NCI-H2196 treated with DMSO at 0.1 percent for 48 hours (cell line): ENCODE results near the gene PRKAG2.

ENCODE experiments used
- DNase-seq: peaks from one replicate; lab custom pipeline; 2025; ENCODE audit not compliant: unreplicated experiment; lab: John Stamatoyannopoulos, UW

Gene PRKAG2

DNA sequence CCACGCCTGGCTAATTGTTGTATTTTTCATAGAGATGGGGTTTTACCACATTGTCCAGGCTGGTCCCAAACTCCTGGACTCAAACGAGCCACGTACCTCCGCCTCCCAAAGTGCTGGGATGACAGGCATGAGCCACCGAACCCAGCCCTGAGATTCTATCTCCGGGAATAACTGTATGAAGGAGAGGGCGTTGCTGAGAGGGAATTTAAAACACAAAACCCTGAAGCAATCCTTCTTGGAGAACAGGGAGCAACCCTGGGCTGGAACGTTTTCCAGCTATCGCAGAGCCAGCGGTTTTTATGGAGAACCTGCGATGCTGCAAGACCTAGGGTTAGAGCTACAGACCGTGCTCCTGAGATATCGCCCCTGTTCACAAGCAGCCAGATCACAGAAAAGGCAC lies 144.6 kb downstream of the PRKAG2 start:
- DNase-seq: no peak

DNA sequence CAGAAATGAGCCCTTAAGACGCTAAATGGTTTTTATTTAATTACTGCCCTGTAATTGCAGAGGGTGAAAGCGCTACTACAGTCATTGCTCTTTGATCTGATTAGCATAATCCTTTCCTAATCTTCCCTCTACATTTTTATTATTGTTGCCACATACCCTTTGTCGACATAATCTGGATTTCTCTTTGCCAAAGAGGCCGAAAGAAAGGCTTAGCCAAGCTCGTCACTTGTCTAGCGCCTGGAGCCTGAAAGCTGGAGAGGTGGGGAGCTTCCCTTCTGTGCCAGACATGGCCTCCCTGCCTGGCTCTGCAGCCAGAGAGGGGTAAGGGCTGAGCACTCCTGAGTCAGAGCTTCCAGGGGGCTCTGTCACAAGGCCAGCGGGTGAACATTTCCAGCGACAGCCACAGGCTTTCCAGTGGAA lies 145.9 kb downstream of the PRKAG2 start:
- no peak for DNase-seq

DNA sequence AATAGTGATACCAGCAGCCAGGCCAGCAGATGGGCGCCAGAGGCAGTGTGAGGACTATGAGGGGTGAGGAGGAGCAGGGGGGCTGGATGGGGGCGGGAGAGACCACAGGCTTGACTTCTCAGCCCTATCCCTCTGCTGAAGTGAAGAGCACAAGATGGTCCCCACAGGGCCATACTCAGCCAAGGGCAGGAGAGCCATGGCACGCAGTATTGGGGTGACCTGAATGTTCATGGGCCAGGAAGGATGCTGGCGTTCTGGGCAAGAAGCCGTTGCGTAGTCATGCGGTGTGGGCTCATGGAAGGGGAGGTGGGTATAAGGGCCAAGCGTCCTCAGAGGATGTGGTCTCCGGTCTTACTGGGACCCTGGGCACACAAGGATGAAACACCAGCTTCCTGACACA lies 146.3 kb downstream of the PRKAG2 start:
- no peak for DNase-seq

DNA sequence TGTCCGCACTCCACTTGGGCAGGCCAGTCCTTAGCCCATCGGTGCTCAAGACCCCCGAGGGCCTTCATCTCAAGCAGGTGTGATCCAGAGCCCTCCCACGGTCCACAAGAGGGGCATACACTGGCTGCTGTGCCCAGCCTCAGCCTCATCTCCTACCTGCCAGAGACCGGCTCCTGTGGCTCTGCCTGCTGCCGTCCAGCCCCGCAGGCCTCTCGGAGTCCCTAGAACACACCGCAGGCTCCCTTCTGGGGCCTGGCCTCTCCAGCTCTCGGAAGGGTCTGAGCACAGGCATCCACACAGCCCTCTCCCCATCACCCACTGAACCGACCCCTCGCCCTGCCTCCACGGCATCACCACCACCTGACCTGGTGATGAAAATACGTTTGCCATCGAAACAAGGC lies 147.4 kb downstream of the PRKAG2 start:
- DNase-seq: no peak

DNA sequence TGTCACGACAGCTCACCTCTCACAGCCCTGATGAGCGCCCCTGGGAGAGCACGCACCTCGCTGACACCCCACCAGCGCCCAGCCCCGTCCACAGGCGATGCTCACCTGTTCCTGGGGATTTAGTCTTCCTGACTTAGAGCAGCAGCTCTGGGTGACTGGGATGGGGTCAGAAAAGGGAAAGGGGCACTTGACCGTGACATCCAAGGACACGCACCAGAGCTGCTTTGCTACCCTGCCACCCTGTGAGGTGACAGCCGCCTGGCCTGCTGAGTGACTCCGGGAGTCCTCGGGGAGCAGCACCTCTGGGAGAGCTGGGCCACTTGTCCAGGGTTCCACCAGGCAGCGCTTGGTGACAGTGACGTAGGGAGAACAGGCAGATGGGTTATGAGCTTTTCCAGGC lies 148.2 kb downstream of the PRKAG2 start:
- DNase-seq: no peak

DNA sequence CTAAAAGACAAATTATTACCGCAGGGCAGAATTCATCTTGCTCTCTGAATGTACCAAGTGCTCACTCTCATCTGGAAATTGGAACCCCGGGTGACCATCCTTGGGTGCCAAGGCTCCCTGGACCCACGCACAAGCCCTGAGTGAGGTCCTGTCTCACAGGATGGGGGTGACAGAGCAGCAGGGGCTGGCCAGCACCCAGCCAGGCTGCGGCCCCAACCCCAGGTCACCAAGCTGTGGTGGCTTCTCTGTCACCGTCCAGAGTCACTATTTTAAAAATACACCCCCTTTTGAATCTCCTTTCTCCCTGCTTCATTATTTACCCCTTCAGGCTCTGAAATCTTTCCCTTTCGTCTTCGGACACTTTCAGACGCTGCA lies 148.6 kb downstream of the PRKAG2 start:
- no peak for DNase-seq

DNA sequence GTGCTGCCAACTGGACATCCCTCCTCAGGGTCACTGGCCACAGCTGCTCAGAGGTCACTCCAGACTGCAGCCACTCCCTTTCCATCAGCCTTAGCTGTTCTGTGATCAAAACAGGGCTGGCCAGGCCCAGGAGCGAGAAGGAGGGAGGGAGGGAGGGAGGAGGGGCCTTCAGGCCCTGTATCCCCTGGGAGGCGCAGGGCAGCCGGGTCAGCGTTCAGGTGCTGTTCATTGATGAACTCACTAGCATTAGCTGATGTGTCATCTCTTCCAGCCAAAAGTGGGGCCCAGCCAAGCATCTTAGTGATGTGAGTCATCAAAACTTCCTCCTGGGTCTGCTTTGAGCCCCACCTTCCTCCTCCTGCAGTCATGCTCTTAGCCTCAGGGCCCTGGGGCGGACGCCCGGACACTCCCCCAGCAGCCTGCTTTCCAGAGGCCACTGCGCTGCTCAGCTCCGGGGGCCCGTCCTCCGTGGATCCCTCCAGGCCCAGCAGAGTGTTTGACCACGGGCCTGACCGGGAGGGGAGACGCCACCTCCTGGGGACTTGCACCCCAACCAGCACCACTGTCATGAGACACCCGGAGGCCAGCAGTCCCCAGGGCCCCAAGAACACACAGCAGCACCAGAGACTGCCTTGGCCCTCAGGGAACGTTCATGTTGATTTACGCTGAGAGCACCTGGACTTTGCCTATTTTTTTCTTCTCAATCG lies 149.2 kb downstream of the PRKAG2 start:
- DNase-seq: no peak

DNA sequence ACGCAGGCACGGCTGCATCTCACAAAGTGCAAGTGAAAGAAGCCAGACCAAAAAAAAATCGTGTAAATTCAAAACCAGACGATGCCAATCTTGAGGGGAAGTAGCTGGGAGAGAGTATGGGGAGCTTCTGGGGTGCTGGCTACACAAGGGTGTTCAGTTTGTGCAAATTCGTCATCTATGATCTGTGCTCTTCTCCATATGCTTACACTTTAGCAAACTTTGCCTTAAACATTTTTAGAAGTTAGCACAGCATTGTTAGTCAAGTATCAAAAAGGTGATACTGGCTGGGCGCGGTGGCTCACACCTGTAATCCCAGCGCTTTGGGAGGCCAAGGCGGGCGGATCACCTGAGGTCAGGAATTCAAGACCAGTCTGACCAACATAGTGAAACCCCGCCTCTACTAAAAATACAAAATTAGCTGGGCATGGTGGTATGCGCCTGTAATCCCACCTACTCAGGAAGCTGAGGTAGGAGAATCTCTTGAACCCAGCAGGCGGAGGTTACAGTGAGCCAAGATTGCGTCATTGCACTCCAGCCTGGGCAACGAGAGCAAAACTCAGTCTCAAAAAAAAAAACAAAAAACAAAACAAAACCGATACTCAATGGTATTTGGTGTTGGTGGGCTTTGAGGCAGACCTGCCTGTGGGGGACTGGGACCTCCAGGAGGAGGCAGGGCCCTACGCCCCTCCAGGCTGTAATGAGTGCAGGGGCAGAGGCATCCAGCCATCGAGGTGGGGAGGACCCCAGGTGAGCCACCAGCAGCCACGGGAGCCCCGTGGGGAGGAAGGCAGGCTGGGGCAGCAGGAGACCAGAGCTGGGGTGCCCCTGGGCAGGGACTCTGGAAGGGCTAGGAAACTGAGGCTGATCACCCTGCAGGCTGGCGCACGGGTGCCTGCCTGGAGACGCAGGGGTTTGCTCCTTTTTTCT lies 150.0 kb downstream of the PRKAG2 start:
- DNase-seq: no peak

DNA sequence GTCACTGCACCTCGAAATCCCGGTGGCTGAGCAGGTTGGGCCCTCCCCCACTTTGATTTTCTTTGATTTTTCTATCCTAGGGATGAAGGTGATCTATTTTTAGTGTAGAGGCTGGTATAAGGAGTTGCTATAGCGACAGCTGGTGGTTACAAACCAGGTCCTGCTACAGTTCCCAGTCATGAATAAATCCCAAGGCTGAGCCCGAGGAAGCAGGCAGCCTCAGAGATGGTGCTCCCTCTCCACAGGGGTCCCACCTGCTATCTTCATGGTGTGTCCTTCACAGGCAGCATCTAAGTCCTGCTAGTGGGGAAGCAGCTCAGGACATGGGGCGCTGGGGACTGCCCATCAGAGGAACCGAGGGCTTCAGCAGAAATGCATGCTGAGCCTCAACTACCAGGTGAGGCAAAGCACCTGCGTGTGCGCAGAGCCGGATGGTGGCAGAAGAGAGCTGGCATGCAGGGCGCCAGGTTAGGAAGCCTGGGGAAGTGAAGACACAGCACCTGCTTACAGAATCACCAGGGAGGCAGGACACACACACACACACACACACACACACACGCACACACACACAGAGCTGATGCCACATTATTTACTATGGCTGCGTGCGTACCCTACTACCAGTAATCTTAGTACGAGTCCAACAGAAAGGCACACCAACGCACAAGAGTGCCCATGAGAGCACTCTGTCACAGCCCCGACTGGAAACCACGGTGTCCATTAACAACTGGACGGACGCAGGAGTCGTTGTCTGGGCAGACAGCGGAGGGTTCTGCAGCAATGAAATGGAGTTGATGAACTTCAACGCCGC lies 150.9 kb downstream of the PRKAG2 start:
- DNase-seq: peak; percentile 12

DNA sequence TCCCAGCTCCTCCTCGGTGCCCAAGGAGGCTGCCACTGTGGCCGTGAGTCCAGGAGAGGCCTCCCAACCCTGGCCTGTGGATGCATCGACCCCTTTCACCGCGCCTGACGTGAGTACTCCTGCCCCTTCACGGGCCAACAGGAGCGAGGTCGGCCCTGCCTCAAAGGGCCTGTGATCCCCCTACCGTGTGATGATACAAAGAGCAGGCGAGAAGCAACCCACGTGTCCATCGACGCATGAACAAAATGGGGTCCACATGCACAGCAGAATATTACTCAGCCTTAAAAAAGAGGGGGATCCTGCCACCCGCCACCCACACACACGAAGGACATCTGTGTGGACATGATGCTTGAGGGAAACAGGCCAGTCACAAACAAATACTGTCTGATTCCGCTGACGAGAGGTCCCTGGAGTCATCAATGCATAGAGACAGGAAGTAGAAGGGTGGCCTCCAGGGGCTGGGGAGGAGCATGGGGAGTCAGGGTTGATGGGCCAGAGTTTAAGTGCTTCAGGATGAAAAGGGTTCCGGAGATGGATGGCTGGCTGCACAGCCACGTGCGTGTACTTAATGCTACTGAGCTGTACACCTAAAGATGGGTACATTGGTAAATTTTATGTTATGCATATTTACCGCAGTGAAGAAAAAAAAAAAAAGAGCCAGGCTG lies 151.9 kb downstream of the PRKAG2 start:
- no peak for DNase-seq

DNA sequence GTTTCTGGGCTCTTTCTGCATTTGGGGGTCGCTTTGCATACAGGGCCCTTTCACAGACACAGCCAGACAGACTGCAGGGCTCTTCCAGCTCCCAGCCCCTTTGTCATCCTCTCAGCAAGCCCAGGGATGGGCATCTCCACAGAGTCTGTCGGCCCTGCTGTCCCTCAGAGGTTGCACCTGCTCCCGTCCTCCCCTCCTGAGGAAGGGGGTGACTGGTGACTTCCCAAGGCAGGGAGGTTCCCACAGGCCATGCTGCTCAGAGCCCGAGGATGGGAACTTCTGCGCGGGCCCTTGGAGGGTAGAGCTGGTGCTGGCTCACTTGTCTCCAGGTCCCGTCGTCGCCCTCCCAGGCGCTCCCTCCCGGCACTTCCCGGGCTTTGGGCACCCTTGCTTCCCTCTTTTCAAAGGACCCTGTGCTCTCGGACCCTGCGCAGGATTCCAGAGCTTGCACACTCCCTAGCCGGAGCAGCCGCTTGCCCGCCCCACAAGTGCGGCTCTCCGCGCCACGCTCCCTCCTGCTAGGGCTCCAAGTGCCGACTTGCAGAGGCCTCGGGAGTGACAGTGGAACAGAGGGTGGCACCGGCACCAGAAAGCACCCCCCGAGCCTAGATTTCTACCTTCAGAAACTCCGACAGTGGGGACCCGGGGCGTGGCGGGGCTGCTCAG lies 152.5 kb downstream of the PRKAG2 start:
- no peak for DNase-seq

DNA sequence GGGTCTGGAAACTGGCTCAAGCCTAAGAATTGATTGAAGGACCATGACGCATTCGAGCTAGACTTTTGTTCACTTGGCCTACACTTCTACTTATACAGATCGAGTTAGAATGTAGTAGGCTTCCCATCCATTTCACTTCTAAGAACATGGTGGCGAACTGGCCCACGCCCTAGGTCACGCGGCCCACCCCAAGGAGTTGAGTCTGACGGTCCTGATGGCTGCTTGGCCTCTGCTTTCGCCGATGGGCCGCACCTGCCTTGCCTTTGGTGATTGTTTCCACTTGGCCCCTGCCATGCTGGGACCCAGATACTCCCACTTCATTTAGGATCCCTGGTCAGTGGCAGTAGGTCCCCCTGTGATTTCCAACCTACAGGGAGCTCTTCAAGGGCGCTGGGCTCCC lies 153.6 kb downstream of the PRKAG2 start:
- no peak for DNase-seq

DNA sequence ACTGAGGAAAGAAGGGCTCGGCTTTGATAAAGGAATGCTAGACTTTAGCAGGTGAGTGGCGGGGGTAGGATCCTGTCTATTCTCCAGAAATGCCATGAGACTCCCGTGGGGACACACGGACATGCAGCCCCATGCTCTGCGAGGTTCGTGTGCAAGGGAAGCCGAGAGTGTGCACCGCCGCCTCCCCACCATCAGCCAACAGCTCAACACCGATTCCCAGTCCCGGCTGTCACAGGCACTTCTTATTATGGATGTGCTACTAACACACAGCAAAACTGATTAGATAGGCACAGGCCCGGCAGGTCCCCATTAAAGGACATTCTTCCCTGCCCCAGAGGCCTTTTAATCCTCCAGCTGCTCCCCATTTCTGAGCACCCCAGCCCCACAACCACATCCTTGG lies 154.4 kb downstream of the PRKAG2 start:
- no peak for DNase-seq

DNA sequence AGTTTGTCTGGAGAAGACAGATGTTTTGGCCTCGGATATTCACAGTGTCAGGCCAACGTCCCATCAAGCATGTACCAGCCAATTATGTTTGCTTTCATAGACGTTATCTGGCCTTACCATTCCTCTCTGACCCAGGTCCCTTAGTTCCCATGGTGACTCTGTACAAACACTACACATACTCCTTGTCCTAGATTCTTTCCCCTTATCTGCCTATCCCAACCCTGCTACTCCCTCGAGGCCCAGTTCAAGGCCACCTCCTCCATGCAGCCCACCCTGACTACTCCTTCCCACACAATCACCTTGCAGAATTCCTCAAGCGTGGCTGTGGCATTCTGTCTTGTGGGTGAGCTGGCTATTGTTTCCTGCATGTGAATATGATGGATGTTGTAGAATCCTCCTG lies 155.2 kb downstream of the PRKAG2 start:
- DNase-seq: no peak

DNA sequence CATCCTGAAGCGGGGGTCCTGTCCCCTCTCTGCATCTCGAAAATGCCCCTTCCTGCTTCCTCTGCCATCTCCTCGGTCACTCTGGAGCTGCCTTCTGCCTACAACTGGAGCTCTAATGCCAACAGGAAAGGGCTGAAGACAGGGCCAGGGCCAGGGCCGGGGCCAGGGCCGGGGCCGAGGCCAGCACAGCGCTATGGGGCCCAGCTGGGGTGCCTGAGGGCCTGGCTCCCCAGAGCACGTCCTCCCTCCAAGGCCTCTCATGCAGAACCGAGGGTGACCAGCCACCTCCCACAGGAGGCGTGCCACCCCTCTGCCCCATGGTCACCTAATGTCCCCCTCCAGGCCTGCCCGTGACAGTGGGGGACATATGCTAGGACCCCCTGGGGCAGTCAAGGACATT lies 155.7 kb downstream of the PRKAG2 start:
- DNase-seq: no peak

DNA sequence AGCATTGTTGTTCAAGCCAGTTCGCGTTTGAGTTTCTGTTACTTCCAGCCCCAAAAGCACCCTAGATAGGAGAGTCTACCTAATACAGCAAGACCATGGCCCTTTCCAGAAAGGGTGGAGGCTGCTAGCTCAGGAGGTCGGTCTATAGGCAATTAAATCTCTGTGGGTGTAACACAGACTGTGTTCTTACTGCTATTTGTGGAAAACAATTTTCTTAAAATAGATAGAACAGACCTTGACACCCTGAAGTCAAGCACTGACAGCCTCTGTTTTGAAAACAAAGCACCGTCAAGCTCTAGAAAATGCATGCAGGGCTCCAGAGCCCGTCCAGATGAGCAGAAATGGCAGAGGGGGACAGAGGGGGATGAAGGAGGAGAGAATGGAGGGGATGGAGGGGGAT lies 156.6 kb downstream of the PRKAG2 start:
- no peak for DNase-seq

DNA sequence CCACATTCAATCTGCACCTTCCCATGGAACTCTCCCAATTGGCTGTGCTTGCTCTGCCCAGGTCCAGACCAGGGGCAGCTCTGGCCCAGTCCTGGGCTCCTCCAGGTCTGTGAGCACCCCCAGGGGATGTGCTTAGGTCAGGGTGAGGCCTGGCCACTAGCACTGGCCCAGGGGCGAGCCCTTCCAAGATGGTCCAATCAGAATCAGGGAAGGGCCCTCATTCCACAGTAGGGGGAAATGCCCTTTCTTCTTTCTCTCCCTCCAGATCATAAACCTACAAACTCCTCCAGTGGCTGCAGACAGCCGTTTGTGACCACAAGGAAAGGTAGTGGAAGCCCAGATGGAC lies 157.0 kb downstream of the PRKAG2 start:
- DNase-seq: no peak

DNA sequence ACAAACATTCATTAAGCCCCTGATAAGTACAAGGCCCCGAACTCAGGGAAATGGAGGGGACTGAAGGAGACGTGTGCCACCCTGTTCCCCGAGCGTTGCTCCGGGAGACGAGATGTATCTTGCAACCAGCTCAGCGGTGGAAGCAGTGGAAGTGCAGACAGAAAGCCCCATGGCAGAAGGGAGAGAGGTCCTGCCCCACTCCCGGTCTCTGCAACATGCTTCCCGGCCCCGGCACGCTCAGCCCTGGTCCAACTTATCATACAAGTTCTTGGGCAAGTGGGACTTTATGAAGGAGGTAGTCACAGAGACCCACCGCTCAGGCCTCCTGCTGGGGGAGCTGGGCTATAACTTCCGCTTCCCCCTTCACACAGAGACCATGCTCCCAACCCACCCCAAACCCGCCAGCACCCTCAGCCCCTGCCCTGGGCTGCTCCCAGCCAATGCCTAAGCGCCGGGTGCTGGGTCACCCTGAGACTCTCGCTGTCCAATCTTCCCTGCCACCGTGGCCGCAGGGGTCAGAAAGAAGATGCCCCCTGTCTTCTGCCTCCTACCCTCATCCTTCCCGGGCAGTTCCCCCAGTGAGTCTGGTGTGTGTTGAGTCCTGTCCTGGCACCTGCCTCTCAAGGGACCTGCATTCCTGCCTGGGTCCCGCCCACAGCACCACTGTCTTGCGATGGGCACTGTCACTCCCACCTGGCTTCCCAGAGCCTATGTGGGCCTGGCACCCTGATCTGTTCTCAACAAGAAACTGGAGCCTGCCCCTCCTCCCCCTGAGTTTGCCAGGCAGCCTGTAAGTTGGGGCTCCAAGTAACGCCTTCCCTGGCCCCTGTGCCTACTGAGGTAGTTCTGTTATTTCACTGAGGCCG lies 157.7 kb downstream of the PRKAG2 start:
- DNase-seq: no peak

DNA sequence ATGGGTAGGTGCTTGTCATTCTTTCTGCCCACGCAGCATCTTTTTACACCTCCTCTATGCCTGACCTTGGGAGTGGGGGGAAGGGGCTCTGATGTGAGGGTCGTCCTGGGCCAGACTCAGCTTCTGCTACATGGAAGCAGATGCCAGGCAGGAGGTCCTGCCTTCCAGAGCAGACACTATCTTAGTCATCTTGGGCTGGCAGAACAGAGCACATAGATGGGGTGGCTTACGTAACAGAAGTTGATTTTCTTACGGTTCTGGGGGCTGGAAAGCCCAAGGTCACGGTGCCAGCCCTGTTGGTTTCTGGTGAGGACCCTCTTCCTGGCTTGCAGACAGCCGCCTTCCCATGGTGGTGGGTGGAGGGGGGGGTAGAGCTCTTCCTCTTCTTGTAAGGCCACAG lies 159.0 kb downstream of the PRKAG2 start:
- no peak for DNase-seq

DNA sequence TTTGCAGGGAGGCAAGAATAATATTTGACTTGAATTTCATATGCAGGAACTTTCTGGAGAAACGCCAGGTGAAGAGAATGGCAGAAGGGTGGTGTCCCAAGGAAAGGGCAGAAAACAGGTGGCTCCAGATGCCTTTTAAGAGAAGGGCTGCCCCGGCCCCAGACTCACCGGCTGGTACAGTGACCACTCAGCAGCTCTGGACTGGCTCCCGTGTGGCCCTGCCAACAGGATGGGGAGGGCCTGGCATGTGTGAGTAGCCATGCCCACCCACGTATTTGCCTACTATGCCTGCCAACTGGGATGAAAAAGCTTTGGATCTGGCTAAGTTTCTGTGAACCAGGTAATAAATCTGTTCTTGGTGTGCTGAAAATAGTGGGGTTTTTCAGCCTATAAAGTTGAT lies 159.5 kb downstream of the PRKAG2 start:
- no peak for DNase-seq
